ENCODE data around the gene SEC31B.

Gene SEC31B

DNA sequence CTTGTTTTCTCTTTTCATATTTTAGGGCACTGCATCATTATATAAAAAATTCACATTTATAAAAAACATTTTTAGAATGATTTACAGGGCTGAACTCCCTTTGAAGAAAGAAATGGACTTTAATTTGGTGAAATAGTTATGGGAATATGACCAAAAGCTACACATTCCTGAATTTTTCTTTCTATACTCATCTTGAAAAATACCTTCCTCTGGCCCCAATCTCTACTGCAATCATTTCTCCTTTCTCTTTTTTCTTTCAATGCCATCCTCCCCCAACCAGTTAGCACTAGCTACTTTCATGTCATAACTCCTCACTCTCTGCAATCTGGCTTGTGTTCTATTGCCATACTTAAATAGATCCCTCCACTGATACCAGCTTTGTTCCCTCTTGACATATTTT is 50.7 kb downstream of the SEC31B start:
- Mint-ChIP-seq H3K9me3 (ENCODE audit: low read depth) (no peaks in the 10 kb centered on the region), H3K36me3 (no peaks in the 10 kb centered on the region), H3K4me3 (no peak overlapping the region), H3K27me3 (no peaks in the 10 kb centered on the region), H3K4me1 (ENCODE audit: low read depth) (no peaks in the 10 kb centered on the region), H3K27ac (no peak overlapping the region)

DNA sequence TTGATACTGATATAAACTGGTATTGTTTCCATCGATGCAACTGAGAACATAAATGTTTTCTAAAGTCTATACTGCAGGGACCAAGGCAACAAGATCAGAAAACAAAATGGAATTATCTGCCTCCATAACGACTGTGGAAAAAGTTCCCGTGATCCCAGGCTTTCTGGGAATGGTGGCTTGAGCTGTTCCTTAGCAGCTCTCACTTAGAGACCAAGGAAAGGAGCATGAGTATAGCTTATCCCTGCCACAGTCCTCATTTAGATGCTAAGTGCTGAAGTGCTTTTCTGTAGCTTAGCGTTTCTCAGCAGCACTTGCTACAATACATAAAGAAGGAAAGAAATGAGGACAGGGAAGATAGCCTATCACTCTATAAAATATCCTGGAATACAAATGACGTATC is 51.3 kb downstream of the SEC31B start:
- H3K27me3 Mint-ChIP-seq, result no peaks in the 10 kb centered on the region
- no peaks in the 10 kb centered on the region for H3K36me3 Mint-ChIP-seq
- H3K4me3 Mint-ChIP-seq, result no peak overlapping the region
- H3K27ac Mint-ChIP-seq, result no peak overlapping the region
- no peaks in the 10 kb centered on the region for H3K4me1 Mint-ChIP-seq (ENCODE audit: low read depth)
- no peaks in the 10 kb centered on the region for H3K9me3 Mint-ChIP-seq (ENCODE audit: low read depth)

DNA sequence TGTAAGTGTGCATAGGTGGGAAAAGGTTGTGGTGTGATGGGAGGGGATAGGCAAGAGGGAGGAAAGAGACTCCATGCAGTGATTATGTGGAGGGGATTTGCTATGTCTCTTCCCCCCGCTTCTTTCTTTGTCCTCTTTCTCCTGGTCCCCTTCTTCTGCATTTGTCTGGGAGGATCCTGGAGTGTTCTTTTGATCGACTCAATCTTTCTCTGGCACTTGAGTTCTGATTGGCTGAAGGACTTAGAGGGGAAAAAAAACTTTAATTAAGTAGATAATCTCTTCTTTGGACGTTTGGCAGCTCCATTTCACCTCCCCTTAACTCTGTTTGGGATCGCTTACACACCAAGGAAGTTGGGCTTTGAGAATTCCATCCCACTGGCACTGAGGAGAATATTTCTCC is 57.0 kb downstream of the SEC31B start, which contains the start of gene WNT8B:
TSS of gene WNT8B (plus strand) at position 301 of the 400 bp plus-strand sequence. CDS start 160 bp downstream, outside the sequence.
- Mint-ChIP-seq H3K9me3 (ENCODE audit: low read depth) (no peaks in the 10 kb centered on the region), H3K36me3 (no peaks in the 10 kb centered on the region), H3K4me3 (no peak within 1 kb of the TSS), H3K27me3 (no peaks in the 10 kb centered on the region), H3K27ac (no peak within 1 kb of the TSS), H3K4me1 (ENCODE audit: low read depth) (no peaks in the 10 kb centered on the region)

DNA sequence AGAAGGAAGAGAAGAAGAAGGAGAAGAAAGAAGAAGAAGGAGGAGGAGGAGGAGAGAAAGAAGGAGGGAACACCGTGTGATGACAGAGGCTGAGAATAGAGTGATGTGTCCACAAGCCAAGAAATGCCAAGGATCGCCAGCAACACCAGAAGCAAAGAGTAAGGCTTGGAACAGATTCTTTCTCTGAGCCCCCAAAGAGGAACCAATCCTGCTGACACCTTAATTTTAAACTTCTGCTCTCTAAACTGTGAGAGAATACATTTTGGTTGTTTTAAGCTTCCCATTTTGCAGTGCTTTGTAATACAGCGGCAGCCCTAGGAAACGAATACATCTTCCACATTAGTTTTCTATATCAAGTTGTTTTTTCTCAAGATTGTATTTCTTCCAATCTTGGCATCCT is 70.7 kb downstream of the SEC31B start:
- no peaks in the 10 kb centered on the region for H3K4me1 Mint-ChIP-seq (ENCODE audit: low read depth)

DNA sequence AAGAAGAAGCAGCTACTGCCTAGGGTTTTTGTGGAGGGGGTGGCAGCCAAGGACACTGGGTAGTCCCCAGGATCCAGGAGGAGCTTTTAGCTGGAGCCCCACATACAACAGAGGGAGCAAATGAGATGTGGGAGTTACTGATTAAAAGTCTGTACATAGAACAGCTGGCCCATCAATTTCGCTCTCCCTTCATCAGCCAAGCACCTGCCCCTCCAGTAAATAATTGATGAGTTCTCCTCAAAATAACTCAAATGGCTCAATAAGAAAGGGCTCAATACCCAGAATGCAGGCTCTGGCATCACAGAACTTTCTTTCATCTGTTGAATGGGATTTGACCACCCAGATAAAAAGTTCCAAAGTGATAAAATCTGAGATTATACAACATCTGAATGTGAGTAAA is 72.0 kb downstream of the SEC31B start:
- peaks cover 3% of the 10 kb centered on the region for H3K27me3 Mint-ChIP-seq
- H3K9me3 Mint-ChIP-seq (ENCODE audit: low read depth), result no peaks in the 10 kb centered on the region
- H3K4me1 Mint-ChIP-seq (ENCODE audit: low read depth), result no peaks in the 10 kb centered on the region
- H3K36me3 Mint-ChIP-seq, result no peaks in the 10 kb centered on the region
- no peak overlapping the region for H3K4me3 Mint-ChIP-seq
- H3K27ac Mint-ChIP-seq, result no peak overlapping the region

More for the DNA sequence above, 70.7 kb downstream of the SEC31B start:
- Mint-ChIP-seq H3K36me3 (no peaks in the 10 kb centered on the region), H3K4me3 (no peak overlapping the region), H3K27ac (no peak overlapping the region), H3K27me3 (peaks cover 3% of the 10 kb centered on the region), H3K9me3 (ENCODE audit: low read depth) (no peaks in the 10 kb centered on the region)

DNA sequence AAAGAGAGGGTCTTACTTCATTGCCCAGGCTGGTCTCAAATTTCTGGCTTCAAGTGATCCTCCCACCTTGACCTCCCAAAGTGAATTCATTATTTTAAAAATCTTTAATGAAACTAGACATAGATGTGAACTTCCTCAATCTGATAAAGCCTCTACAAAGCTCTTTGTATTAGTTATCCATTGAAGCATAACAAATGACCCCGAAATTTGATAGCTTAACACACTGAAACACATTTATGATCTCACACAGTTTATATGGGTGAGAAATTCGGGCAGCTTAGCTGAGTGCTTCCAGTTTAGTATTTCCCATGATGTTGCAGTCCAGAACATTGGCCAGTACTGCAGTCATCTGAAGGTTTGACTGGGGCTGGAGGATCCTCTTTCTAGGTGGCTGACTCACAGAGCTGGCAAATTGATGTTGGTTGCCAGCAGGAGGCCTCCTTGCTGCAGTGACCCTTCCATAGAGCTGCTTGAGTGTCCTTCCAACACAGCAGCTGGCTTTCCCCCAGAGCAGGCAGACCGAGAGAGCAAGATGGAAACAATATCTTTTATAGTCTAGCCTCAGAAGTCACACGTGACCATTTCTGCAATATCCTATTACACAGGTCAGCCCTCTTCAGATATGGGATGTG is 73.4 kb downstream of the SEC31B start:
- Mint-ChIP-seq H3K9me3 (ENCODE audit: low read depth) (no peaks in the 10 kb centered on the region), H3K27me3 (no peaks in the 10 kb centered on the region), H3K36me3 (no peaks in the 10 kb centered on the region), H3K27ac (no peak overlapping the region), H3K4me1 (ENCODE audit: low read depth) (no peaks in the 10 kb centered on the region), H3K4me3 (no peak overlapping the region)

DNA sequence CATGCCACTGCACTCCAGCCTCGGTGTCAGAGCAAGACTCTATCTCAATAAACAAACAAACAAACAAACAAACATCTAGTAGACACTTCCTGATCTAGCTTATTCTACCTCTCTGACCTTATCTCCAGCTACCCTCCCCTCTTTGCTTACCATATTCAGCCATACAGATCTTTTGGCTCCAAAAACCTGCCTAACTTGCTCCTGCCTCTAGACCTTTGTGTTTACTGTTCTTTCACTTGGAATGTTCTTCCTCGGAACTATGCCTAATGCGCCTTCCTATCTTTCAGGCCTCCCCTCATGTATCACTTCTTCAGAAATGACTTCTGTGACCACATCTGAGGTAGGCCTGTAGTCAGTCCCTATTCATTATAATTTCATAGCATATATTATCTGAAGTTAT is 77.1 kb downstream of the SEC31B start:
- Mint-ChIP-seq H3K9me3 (ENCODE audit: low read depth) (no peaks in the 10 kb centered on the region), H3K4me1 (ENCODE audit: low read depth) (no peaks in the 10 kb centered on the region), H3K4me3 (no peak overlapping the region), H3K36me3 (no peaks in the 10 kb centered on the region), H3K27me3 (no peaks in the 10 kb centered on the region), H3K27ac (no peak overlapping the region)

DNA sequence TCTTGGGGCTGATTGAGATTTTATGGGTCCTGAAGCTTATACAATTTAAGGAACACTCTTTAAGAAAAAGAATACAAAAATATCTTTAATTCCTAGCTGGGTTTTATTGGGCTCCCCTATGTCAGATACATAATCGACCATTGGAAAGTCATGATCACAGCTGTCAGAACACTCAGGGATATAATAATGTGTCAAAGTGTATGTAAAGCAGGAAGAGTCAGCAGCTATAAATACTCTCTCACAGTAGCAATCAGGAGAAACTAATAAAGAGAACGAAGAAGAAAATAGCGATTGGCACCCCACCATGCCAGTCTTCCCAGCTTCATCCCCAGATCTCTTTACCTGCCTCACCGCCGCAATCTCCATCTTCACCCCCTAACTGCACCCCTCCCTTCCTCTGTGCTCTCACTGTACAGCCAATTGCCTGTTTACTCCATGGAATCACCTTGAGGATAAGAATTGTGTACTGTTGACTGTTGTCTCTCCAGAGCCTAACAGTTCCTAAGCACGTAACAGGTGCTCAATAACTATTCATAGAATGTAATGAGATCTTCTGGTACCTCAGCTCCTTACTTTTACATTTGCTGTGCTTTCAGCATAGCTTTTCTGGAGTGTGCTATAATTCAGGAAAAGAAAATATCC is 80.9 kb downstream of the SEC31B start:
- H3K9me3 Mint-ChIP-seq (ENCODE audit: low read depth), result no peaks in the 10 kb centered on the region
- peaks cover 3% of the 10 kb centered on the region for H3K4me1 Mint-ChIP-seq (ENCODE audit: low read depth)
- peaks cover 1% of the 10 kb centered on the region for H3K27me3 Mint-ChIP-seq
- peaks cover 2% of the 10 kb centered on the region for H3K36me3 Mint-ChIP-seq
- H3K27ac Mint-ChIP-seq, result no peak overlapping the region
- no peak overlapping the region for H3K4me3 Mint-ChIP-seq

All from activated naive CD8-positive, alpha-beta T cell (primary cell).